Loucy (cell line): ENCODE results near the gene CLEC14A.

Source experiments
- CTCF ChIP-seq: fragments of 200-600 bp; sonication (generic); conservative IDR thresholded peaks from 2 replicates; pipeline ENCODE4 v1.5.1; 2014; ENCODE audit warnings: mild to moderate bottlenecking, antibody characterized with exemption, low read length
- EZH2phosphoT487 ChIP-seq: fragments of 200-600 bp; IDR thresholded peaks from 2 replicates; pipeline ENCODE4 v1.6.1; 2018; ENCODE audit warnings: antibody characterized with exemption, mild to moderate bottlenecking, moderate library complexity, borderline replicate concordance

- TF ChIP-seq CTCF (no peak), EZH2phosphoT487 (no peak)
These were observed 17.6 kb downstream of the CLEC14A start for GRCh38 chr14:38238332-38238731.
